ENCODE measurements around the gene HSP90AB1.

The HSP90AB1 gene

DNA sequence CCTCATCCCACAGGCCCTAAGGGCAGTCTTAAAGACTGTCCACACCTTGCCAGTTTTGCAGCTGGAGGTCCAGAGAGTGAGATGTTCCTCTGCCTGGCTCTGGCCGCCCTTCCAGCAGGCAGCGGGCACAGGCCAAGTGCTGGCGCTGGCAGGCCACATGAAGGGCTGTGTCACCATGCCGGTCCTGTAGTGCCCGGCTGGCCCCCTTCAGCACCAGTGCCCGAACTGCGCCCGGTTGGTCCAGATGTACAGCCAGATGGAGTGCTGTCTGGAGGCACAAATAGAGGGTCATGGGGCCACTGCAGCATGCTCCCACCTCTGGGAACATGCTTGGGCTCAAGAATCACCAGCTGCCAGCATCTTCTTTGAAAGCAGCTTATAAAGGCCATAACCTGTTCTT lies 14.7 kb downstream of the HSP90AB1 start:
- no peak for DNase-seq (ENCODE audit: low read depth in 1 of 2, low spot score in 1 of 2)
- no peaks in the 10 kb centered on the region for H3K27me3 ChIP-seq (ENCODE audit: insufficient read depth, poor library complexity, severe bottlenecking)
- TF ChIP-seq REST (IDR thresholded peaks at IDR 0.05; ENCODE audit: insufficient replicate concordance, low read depth), result no peak
- TF ChIP-seq, protein P1, sequence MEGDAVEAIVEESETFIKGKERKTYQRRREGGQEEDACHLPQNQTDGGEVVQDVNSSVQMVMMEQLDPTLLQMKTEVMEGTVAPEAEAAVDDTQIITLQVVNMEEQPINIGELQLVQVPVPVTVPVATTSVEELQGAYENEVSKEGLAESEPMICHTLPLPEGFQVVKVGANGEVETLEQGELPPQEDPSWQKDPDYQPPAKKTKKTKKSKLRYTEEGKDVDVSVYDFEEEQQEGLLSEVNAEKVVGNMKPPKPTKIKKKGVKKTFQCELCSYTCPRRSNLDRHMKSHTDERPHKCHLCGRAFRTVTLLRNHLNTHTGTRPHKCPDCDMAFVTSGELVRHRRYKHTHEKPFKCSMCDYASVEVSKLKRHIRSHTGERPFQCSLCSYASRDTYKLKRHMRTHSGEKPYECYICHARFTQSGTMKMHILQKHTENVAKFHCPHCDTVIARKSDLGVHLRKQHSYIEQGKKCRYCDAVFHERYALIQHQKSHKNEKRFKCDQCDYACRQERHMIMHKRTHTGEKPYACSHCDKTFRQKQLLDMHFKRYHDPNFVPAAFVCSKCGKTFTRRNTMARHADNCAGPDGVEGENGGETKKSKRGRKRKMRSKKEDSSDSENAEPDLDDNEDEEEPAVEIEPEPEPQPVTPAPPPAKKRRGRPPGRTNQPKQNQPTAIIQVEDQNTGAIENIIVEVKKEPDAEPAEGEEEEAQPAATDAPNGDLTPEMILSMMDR (IDR thresholded peaks at IDR 0.05; ENCODE audit: insufficient read depth, low read length), result no peak
- TF ChIP-seq SPI1 (IDR thresholded peaks at IDR 0.05; ENCODE audit: borderline replicate concordance, low read depth), result no peak
- no peak for TF ChIP-seq POLR2AphosphoS5 (IDR thresholded peaks at IDR 0.05; ENCODE audit: low read depth)
- no peak for TF ChIP-seq GABPA (IDR thresholded peaks at IDR 0.05; ENCODE audit: low read depth)
- H3K4me3 ChIP-seq (replicated peaks; ENCODE audit: insufficient read depth, low read length), result no peak overlapping the region
- H3K27ac ChIP-seq (replicated peaks), result no peak overlapping the region

DNA sequence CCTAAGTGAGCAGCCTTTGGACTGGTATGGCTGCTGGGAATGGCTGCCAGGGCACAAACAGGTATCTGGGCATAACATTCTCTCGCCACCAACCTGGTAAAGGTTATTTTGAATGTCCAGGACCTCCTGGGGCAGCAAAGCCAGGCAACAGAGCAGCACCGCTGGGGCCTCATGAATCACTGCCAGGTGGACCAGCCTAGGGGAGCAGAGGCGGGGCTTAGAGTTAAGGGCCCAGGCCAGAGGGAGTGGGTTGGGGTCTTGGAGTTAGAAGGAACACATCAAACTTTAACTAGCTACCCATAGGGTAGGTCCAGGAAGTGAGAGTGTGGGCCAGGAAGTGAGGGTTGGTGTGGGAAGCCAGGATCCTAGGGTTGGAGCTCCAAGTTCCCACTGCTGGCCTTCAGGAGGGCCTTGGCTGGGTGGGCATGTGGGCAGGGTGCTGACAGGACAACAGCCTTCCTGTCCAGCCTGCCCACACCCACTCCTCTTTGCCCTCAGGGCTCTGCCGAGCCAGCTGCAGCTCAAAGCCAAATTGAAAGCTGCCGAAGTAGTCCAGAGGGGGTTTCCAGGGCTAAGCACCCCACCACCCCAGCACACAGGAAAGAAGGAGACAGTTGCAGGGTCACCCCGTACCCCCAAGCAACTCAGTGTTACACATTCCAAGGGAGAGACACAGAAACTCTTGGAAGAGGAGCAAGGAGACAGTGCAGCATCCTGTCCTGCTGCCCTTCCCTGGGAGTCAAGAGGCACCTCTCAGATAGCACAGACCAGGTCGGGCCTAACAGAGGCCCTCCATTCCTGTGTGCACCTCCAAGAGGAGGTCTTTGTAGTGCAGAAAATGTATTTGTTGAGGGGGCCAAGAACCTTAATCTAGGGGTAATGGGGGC lies 15.8 kb downstream of the HSP90AB1 start:
- H3K27ac ChIP-seq (replicated peaks), result peak overlapping the region; percentile 72
- H3K4me3 ChIP-seq (replicated peaks; ENCODE audit: insufficient read depth, low read length), result peak overlapping the region; percentile 71
- no peak for TF ChIP-seq SPI1 (IDR thresholded peaks at IDR 0.05; ENCODE audit: borderline replicate concordance, low read depth)
- TF ChIP-seq GABPA (IDR thresholded peaks at IDR 0.05; ENCODE audit: low read depth), result no peak
- DNase-seq (ENCODE audit: low read depth in 1 of 2, low spot score in 1 of 2), result no peak
- H3K27me3 ChIP-seq (ENCODE audit: insufficient read depth, poor library complexity, severe bottlenecking), result no peaks in the 10 kb centered on the region

- peak in 1 of 2 experiments; percentile 60 for DNase-seq (ENCODE audit: low read depth in 1 of 2, low spot score in 1 of 2)
- peak; percentile 72 for TF ChIP-seq SPI1 (IDR thresholded peaks at IDR 0.05; ENCODE audit: borderline replicate concordance, low read depth)
- TF ChIP-seq REST (IDR thresholded peaks at IDR 0.05; ENCODE audit: insufficient replicate concordance, low read depth), result no peak
- peak overlapping the region; percentile 72 for H3K27ac ChIP-seq (replicated peaks)
- peak overlapping the region; percentile 71 for H3K4me3 ChIP-seq (replicated peaks; ENCODE audit: insufficient read depth, low read length)
- H3K27me3 ChIP-seq (ENCODE audit: insufficient read depth, poor library complexity, severe bottlenecking), result no peaks in the 10 kb centered on the region
Observed at GRCh38 chr6:44263354-44264100, 16.6 kb downstream of the HSP90AB1 start.

GRCh38 chr6:44264154-44265006 lies 17.5 kb downstream of the HSP90AB1 start:
- peak overlapping the region; percentile 71 for H3K4me3 ChIP-seq (replicated peaks; ENCODE audit: insufficient read depth, low read length)
- TF ChIP-seq SPI1 (IDR thresholded peaks at IDR 0.05; ENCODE audit: borderline replicate concordance, low read depth) (peak; percentile 100), GABPA (IDR thresholded peaks at IDR 0.05; ENCODE audit: low read depth) (no peak), POLR2AphosphoS5 (IDR thresholded peaks at IDR 0.05; ENCODE audit: low read depth) (peak; percentile 34; the same call in 1 of the 2 replicates), REST (IDR thresholded peaks at IDR 0.05; ENCODE audit: insufficient replicate concordance, low read depth) (no peak)
- TF ChIP-seq, protein P1 (IDR thresholded peaks at IDR 0.05; ENCODE audit: insufficient read depth, low read length), result no peak
- no peaks in the 10 kb centered on the region for H3K27me3 ChIP-seq (ENCODE audit: insufficient read depth, poor library complexity, severe bottlenecking)
- peak overlapping the region; percentile 72 for H3K27ac ChIP-seq (replicated peaks)
- DNase-seq (ENCODE audit: low read depth in 1 of 2, low spot score in 1 of 2), result peak in 1 of 2 experiments; percentile 94
